LNCaP clone FGC (cell line): ENCODE data around the gene ARHGDIG.
"Not testable (repeated sequence)": the region's sequence is repeated elsewhere in the genome, so short reads cannot be mapped to it uniquely, and the experiment has no call there.

Source experiments
- DNase-seq: peaks from one replicate; pipeline ENCODE4 v3.0.0-alpha.2; 2011; ENCODE audit warnings: low read depth
- H3K4me3 ChIP-seq: 2 replicates; pipeline ENCODE4 v1.5.1; 2011; ENCODE audit warnings: mild to moderate bottlenecking, low read depth, low read length, control low read depth
- CTCF ChIP-seq: IDR thresholded peaks from 2 replicates; pipeline ENCODE4 v1.5.1; 2012; ENCODE audit warnings: mild to moderate bottlenecking; ENCODE audit not compliant: control insufficient read depth, insufficient read depth; ENCODE audit errors: extremely low read depth

Gene ARHGDIG

GRCh38 chr16:263182-263774 lies 17.1 kb upstream of the ARHGDIG start:
- no peak for DNase-seq
- no peak for TF ChIP-seq CTCF
- H3K4me3 ChIP-seq, result no peak overlapping the region

GRCh38 chr16:263944-264343 lies 16.4 kb upstream of the ARHGDIG start:
- no peak overlapping the region for H3K4me3 ChIP-seq
- no peak for TF ChIP-seq CTCF
- no peak for DNase-seq

GRCh38 chr16:264440-264951 lies 15.9 kb upstream of the ARHGDIG start:
- DNase-seq, result no peak
- no peak for TF ChIP-seq CTCF
- no peak overlapping the region for H3K4me3 ChIP-seq

GRCh38 chr16:265002-265529 lies 15.3 kb upstream of the ARHGDIG start:
- TF ChIP-seq CTCF, result no peak

GRCh38 chr16:265711-266110 lies 14.7 kb upstream of the ARHGDIG start:
- no peak overlapping the region for H3K4me3 ChIP-seq
- no peak for TF ChIP-seq CTCF
- DNase-seq, result no peak

More at GRCh38 chr16:265002-265529, 15.3 kb upstream of the ARHGDIG start:
- H3K4me3 ChIP-seq, result no peak overlapping the region
- DNase-seq, result no peak

- DNase-seq, result no peak
- H3K4me3 ChIP-seq, result no peak overlapping the region
- TF ChIP-seq CTCF, result no peak
Observed at GRCh38 chr16:266258-267164, 13.9 kb upstream of the ARHGDIG start.

GRCh38 chr16:267562-267961 lies 12.8 kb upstream of the ARHGDIG start:
- not testable (repeated sequence) for H3K4me3 ChIP-seq, DNase-seq
